GM19328 (cell line): ENCODE results near the gene RIMBP2.

Experiments used
- ATAC-seq: cut with Tn5 transposase; IDR thresholded peaks from one replicate; pipeline ENCODE4 v1.9.1; 2021; ENCODE audit warnings: mild to moderate bottlenecking, moderate library complexity; ENCODE audit not compliant: unreplicated experiment

Gene RIMBP2

GRCh38 chr12:130640496-130640895, 75.6 kb downstream of the RIMBP2 start:
- no peak for ATAC-seq

GRCh38 chr12:130639476-130640424, 76.3 kb downstream of the RIMBP2 start:
- no peak for ATAC-seq

DNA sequence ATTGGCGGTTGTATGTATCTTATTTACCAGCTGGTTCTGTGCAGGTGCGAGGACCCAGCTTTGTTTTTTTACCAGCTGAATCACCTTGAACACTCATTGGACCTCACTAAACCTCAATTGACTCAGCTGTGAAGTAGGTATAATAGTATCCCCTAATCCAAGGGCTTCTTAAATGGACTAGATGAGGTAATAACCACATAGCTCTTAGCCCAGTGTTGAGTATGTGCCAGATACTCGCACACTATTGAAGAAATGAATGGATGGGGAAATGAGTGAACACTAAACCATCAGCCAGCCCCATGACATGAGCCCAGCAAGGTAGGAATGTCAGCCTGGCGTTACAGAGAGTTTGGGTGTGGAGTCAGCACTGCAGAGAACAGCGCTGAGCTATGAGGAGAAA, 79.7 kb downstream of the RIMBP2 start:
- ATAC-seq, result no peak

DNA sequence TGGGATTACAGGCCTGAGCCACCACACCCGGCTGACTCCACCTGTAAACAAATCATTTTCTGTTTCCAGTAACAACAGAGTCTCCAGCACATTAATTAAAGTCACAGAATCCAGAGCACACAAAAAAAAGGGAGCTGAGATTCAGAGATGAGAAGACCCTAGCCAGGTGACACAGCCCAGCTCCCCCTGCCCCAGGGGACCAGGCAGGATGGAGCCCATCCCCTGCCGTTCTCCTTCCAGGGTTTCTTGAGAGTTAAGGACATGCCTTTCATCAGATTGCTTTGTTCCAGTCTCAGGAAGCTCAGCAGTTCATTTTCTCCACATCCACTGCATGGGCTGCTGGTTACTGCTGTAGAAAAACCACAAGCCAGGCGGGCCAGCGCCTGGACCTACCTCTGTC, 81.2 kb downstream of the RIMBP2 start:
- no peak for ATAC-seq

DNA sequence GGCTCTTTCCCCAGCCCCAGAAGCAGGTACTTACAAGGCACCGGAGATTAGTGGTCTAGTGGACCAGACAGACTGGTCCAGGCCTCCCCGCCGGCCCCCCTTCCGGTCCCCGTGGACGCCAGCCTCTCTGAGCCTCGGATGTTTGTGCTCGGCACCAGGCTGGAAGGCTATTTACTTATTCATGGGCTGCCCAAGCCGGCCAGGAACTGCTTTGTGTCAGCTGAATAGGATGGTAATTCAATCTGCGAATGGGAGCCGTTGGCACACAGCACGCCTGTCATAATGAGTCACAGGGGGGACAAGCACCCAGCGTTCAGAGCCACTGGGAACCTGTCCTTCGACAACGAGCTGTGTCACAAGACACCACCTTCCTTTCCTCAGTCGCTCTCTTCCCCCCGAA, 82.3 kb downstream of the RIMBP2 start:
- no peak for ATAC-seq

GRCh38 chr12:130632642-130633041, 83.5 kb downstream of the RIMBP2 start:
- ATAC-seq, result no peak

DNA sequence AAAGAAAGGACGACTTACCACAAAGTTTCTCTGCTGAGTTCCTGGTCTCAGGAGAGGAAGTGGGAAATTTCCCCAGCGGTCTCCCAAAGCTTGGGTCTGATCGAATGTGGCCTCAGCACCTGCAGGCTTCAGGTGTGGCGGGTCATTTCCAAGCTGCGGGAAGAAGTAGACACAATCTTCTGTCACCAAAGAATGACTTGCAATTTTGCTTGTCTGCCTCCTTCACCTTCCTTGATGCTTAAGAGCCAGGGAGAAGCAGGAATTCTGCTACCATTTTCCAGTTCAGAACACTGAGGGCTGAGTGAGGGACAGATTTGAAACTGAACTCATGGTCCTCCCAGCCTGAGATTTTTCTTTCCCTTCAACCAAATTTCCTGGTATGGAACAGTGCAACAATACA, 87.8 kb downstream of the RIMBP2 start:
- no peak for ATAC-seq

DNA sequence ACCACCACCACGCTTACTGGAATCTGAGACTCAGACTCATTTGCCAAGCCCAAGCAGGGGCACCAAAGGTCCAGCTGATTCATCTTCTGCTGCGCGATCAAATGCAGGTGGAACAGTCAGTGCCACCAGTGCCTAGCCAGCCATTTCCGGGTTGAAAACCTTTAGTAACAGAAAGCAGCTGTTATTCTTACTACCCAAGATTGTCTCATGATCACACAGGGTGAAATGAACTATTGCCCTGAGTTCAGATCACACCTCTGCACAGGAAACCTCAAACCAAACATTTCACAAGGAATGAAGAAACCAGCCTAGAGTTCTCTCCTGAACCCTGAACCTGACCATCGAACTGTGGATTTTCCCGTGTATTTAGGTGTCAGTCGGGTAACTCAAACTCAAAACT, 88.9 kb downstream of the RIMBP2 start:
- no peak for ATAC-seq

DNA sequence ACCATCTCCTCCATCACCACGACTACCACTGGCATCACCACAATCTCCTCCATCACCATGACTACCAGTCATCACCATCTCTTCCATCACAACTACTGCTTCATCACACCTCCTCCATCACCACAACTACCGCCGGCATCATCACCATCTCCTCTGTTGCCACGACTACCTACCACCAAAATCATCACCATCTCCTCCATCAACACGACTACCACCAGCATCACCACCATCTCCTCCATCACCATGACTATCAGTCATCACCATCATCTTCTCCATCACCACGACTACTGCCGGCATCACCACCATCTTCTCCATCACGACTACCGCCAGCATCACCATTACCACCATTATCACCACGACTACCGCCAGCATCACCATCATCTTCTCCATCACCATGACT, 89.5 kb downstream of the RIMBP2 start:
- ATAC-seq, result no peak

GRCh38 chr12:130625201-130625600, 90.9 kb downstream of the RIMBP2 start:
- no peak for ATAC-seq

DNA sequence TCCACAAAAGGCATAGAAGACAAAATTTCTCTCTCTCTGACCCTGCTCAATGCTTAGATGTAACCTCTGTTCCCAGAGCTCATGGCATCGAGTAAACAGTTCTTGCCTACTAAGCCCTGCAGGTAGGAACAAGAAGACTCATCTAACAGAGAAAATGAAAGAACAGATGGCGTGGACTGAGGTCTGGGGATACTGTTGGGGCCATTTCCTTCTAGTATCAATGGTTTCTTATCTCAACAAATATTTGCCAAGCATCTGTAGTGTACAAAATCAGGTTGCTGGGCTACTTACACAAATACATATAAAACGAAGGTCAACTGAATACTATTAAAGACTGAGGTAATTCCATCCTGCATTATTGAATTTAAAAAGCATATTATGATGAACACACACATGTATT, 93.3 kb downstream of the RIMBP2 start:
- ATAC-seq, result no peak

DNA sequence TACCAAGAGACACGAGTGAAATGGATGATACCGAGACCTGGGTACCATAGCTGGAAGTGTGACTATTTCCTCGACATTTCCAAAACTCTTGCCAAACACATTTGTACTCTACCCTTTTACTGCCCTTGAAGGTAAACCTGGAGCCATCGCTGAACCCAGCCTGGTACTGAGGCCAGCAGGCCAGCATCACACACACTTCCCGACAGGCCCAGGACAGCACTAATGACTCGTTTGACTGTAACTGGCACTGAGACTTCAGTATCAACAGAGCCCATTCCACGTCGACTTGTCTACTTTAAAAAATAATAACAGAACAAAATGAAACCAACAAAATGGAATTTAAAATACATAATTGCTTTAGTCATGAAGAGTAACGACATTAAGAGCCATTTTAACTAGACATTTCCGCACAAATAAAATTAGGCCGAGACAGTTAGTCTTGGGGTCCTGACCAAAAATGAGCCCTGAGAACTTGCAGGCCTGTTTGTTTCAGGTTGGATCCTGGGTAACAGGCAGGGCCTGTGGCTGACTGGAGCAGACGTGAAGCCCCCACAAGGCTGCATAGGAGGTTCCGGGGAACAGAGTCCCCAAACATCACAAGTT, 94.3 kb downstream of the RIMBP2 start:
- ATAC-seq, result no peak

DNA sequence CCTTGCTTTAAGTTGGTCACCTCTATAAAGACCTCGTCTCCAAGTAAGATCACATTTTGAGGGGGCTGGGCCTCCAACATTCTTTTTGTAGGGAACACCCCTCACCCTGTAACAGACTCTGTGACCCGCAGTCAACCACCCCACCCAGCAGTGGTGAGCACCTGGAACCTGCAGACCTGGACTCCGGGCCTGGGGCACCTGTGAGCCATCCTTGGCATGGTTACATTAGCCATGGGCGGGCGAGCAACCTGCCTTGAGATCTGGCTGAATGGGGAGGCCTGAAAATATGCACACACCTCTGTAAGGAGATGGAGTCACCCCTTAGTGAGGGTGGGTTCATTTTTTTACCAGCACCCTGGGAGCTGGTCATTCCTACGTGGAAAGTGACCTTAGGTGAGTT, 95.3 kb downstream of the RIMBP2 start:
- no peak for ATAC-seq

GRCh38 chr12:130620281-130620680, 95.8 kb downstream of the RIMBP2 start:
- no peak for ATAC-seq

DNA sequence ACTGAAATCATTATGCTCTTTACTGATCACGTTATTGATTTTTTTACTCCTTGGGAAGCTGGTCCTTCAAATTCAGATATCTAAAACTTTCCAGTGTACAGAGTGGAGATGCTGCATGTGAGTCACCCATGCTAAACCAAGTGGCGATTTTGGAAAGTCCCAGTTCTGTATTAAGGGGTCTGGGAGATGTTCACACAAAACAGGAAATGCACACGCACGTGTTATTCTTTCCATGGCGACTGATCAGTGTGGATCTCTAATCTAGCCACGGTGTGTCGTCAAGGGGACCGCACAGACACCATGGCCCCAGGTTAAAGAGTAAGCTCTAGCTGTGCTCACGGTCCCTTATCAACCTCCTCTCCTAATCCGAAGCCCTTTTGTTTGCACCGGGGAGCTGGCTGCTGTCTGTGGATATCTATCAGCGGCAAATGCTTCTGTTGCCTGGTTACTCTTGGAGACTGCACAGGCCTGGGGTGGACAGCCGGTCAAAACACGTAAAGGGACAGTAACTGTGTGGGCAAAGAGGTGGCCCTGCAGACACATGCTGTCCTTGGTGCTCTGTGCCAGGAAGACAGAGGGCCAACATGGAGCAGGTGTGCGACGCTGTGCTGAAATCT, 96.6 kb downstream of the RIMBP2 start:
- no peak for ATAC-seq

DNA sequence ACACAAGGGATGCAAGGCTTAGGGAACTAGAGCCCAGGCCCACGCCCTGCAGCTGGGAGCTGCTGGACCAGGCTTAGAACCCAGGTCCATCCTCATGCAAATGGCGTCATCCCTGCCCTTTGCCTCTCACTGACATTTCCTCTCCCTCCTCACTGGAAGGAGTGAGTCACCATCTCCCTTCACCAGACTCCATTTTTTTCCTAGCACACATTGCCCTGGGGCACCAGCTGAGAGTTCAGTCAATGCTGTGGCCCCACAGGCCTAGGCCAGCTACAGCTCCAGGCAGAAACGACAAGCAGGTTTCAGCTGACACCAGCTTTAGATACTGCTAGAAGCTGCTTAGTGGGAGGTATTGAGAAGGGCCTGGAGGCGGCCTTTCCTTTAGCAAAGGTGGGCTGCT, 98.9 kb downstream of the RIMBP2 start:
- ATAC-seq, result no peak

- no peak for ATAC-seq
Measured at GRCh38 chr12:130615861-130616345, 100.2 kb downstream of the RIMBP2 start.

DNA sequence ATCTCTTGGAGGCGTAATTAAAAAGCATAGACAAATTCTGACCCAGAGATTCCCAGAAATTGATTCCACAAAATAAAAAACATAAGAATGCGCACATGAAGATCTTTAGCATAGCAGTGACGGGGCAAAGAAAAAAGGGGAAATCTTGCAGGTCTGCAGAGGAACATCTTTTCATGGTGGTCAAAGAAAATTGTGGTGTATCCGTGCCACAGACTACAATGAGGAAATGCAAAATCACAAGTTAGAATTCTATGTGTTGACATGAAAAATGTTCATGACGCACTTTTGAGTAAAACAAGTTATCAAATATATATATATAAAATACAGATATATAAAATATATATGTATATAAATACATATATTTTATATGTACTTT, 101.6 kb downstream of the RIMBP2 start:
- ATAC-seq, result no peak

GRCh38 chr12:130613831-130614529, 102.1 kb downstream of the RIMBP2 start:
- no peak for ATAC-seq

GRCh38 chr12:130613131-130613530, 103.0 kb downstream of the RIMBP2 start:
- ATAC-seq, result no peak
